Fibroblast of the aortic adventitia (primary cell): Measurements from ENCODE around the gene ELF3. TPM values are rescaled to one million over a fixed set of nuclear protein-coding genes. Genes with fewer than 3 reads are reported as not detected.
A peak's percentile ranks its signal among the peaks of the same experiment; 100 is the strongest.

Experiments
- DNase-seq: peaks from one replicate; pipeline ENCODE4 v3.0.0-alpha.2; 2010; ENCODE audit warnings: low read depth
- H3K4me3 ChIP-seq: 2 replicates; pipeline ENCODE4 v1.5.1; 2011; ENCODE audit warnings: low read depth, mild to moderate bottlenecking, control low read depth, low read length, moderate library complexity
- CTCF ChIP-seq: IDR thresholded peaks from 2 replicates; pipeline ENCODE4 v1.5.1; 2011; ENCODE audit warnings: mild to moderate bottlenecking, low read length, control low read depth, inconsistent platforms; ENCODE audit not compliant: insufficient read depth
- total RNA-seq: library from RNA; depleted of rRNA; stranded (reverse); fragments of >200 nt; gene quantifications from 2 replicates; pipeline ENCODE4 v1.2.3, GENCODE V29; 2012; ENCODE audit warnings: low replicate concordance

The ELF3 gene
- total RNA-seq, 1 donor: 0.09 TPM

DNA sequence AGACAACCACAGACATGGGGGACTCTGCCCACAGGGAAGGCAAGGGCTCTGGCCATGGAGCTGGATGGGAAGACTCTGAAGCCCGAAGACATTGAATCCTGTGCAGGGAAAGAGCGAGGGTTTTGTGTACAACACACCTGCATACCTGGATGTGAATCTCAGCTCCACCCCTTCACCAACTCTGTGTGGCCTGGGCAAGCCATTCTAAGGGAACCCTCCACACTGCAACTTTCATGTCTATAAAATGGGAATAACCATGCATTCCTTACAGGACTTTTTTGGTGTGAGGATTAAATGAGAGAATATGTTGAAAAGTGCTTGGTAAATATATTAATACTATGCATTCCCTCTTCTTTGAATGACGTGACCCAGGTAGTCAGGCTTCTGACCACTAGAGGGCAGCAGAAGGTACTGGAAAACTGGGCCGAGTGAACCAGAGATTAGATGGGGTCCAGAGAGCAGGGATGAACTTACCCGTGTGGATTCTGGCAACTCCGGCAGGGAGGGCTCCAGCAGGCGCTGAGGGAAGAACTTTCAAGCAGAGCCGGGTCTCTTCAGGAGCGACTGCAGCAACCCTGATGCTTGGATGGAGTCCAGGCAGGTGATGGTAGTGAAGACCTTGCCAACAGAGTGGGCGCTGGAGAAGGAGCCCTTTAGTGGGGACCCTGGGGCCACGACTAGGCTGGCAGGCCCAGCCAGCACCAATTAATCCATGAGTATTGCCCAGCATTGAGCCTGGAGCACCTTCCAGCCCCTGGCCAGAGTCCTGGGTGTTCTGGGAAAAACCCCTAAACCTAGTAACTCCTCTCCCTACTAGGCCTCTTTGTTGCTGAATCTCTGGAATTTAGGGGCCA is 834 bp upstream of the ELF3 start:
- DNase-seq: peak; percentile 88
- TF ChIP-seq CTCF: peak; percentile 83

DNA sequence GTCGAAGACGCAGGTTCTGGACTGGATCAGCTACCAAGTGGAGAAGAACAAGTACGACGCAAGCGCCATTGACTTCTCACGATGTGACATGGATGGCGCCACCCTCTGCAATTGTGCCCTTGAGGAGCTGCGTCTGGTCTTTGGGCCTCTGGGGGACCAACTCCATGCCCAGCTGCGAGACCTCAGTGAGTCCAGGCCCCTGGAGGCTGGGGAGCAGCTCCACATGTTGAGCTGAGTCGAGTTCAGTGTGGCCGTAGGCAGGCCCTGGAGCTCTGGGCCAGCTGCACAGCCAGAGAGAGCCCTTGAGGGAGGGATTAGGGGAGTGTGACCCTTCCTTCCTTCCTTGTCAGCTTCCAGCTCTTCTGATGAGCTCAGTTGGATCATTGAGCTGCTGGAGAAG is 1.6 kb downstream of the ELF3 start:
- TF ChIP-seq CTCF: no peak
- no peak overlapping the region for H3K4me3 ChIP-seq
- DNase-seq: no peak

More for the DNA sequence above, 834 bp upstream of the ELF3 start:
- H3K4me3 ChIP-seq: no peak overlapping the region

GRCh38 chr1:202012544-202013478 is 2.4 kb downstream of the ELF3 start:
- no peak for TF ChIP-seq CTCF
- no peak overlapping the region for H3K4me3 ChIP-seq
- no peak for DNase-seq

DNA sequence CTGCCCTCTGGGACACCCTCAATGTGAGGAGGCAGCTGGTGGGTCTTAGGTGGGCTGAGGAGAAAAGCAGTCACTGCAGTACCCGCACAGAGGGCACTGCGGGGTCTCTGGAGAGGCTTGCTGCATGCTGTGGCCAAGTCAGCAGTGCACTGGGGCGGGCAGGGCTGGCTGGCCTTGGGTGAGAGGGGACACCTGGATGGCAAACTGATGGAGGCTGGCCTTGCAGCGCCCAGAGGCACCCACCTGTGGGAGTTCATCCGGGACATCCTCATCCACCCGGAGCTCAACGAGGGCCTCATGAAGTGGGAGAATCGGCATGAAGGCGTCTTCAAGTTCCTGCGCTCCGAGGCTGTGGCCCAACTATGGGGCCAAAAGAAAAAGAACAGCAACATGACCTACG is 3.2 kb downstream of the ELF3 start:
- H3K4me3 ChIP-seq: no peak overlapping the region
- no peak for DNase-seq
- no peak for TF ChIP-seq CTCF

DNA sequence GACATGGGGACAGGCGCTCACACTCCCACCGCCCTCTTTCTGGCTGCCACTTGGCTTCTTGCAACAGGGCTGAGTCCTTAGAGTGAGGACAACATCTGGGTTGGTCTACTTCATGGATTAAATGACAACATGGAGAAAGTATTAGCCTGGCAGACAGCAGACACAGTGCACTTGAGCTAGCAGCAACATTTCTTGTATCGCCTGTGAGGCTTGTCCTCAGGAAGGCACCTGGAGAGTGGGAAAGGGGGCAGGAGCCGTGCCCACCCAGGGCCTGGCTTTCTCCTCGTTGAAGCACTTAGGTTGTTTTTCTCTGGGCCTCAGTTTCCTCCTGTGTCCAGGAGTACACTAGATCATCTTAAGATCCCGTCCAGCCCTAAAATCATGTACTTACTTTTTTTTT is 3.7 kb downstream of the ELF3 start:
- no peak for TF ChIP-seq CTCF
- DNase-seq: no peak
- H3K4me3 ChIP-seq: no peak overlapping the region

DNA sequence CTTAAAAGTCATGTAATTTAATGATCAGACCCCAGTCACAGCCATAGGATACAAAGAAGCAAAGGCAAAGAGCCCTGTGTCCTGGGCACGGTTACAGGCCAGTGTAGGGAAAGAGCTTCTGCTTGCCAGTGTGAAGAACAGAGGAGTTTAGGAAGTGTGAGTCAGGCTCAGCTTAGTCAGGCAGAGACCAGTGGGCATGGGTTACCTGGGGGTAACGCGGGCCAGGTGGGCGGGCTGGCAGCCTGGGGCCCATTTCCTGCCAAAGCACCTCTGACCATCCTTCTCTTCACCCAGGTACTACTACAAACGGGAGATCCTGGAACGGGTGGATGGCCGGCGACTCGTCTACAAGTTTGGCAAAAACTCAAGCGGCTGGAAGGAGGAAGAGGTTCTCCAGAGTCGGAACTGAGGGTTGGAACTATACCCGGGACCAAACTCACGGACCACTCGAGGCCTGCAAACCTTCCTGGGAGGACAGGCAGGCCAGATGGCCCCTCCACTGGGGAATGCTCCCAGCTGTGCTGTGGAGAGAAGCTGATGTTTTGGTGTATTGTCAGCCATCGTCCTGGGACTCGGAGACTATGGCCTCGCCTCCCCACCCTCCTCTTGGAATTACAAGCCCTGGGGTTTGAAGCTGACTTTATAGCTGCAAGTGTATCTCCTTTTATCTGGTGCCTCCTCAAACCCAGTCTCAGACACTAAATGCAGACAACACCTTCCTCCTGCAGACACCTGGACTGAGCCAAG is 4.7 kb downstream of the ELF3 start:
- DNase-seq: no peak
- TF ChIP-seq CTCF: no peak
- H3K4me3 ChIP-seq: no peak overlapping the region
